ENCODE measurements around the gene CHGA. TPM values are rescaled to one million over a fixed set of nuclear protein-coding genes. Genes with fewer than 3 reads are reported as not detected.

The CHGA gene
- total RNA-seq, 1 donor from 2014 or later = 663 TPM

GRCh38 chr14:92903359-92903758, 19.6 kb upstream of the CHGA start:
- TF ChIP-seq, protein P1, sequence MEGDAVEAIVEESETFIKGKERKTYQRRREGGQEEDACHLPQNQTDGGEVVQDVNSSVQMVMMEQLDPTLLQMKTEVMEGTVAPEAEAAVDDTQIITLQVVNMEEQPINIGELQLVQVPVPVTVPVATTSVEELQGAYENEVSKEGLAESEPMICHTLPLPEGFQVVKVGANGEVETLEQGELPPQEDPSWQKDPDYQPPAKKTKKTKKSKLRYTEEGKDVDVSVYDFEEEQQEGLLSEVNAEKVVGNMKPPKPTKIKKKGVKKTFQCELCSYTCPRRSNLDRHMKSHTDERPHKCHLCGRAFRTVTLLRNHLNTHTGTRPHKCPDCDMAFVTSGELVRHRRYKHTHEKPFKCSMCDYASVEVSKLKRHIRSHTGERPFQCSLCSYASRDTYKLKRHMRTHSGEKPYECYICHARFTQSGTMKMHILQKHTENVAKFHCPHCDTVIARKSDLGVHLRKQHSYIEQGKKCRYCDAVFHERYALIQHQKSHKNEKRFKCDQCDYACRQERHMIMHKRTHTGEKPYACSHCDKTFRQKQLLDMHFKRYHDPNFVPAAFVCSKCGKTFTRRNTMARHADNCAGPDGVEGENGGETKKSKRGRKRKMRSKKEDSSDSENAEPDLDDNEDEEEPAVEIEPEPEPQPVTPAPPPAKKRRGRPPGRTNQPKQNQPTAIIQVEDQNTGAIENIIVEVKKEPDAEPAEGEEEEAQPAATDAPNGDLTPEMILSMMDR (IDR thresholded peaks at IDR 0.05; ENCODE audit: partially characterized antibody, unreplicated experiment) = no peak
- no peak overlapping the region for H3K4me3 Mint-ChIP-seq (ENCODE audit: unreplicated experiment)
- no peak overlapping the region for H3K27ac Mint-ChIP-seq (ENCODE audit: unreplicated experiment)
- DNase-seq = no peak
- H3K36me3 Mint-ChIP-seq (ENCODE audit: unreplicated experiment) = peaks cover 4% of the 10 kb centered on the region
- peaks cover 9% of the 10 kb centered on the region for H3K27me3 Mint-ChIP-seq (ENCODE audit: unreplicated experiment)
- peaks cover 27% of the 10 kb centered on the region for H3K4me1 Mint-ChIP-seq (ENCODE audit: low read depth, unreplicated experiment)
- H3K9me3 Mint-ChIP-seq (ENCODE audit: unreplicated experiment) = peaks cover under 1% of the 10 kb centered on the region

DNA sequence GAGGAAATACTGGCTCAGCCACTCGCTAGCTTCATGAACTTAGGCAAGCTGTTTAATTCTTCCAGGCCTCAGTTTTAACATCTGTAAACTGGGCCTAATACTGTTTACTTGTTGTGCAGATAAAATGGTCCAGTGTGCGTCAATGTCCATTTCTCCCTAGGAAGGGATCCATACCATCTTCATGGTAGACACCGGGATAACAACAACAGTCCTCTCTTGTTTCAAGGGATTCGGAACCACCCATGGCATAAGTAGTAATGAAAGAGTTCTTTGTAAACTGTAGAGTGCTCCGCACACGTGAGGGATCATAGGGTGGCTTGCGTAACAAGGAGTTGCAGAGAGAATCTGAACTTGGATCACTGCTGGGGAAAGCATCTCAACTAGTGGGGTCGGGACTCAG, 17.3 kb upstream of the CHGA start:
- TF ChIP-seq, protein P1 (IDR thresholded peaks at IDR 0.05; ENCODE audit: partially characterized antibody, unreplicated experiment) = no peak
- H3K4me3 Mint-ChIP-seq (ENCODE audit: unreplicated experiment) = no peak overlapping the region
- H3K4me1 Mint-ChIP-seq (ENCODE audit: low read depth, unreplicated experiment) = peaks cover 30% of the 10 kb centered on the region
- no peak overlapping the region for H3K27ac Mint-ChIP-seq (ENCODE audit: unreplicated experiment)
- DNase-seq = no peak
- H3K9me3 Mint-ChIP-seq (ENCODE audit: unreplicated experiment) = peaks cover 2% of the 10 kb centered on the region
- H3K36me3 Mint-ChIP-seq (ENCODE audit: unreplicated experiment) = no peaks in the 10 kb centered on the region
- peaks cover 16% of the 10 kb centered on the region for H3K27me3 Mint-ChIP-seq (ENCODE audit: unreplicated experiment)

- peaks cover 2% of the 10 kb centered on the region for H3K9me3 Mint-ChIP-seq (ENCODE audit: unreplicated experiment)
- DNase-seq = no peak
- H3K4me3 Mint-ChIP-seq (ENCODE audit: unreplicated experiment) = no peak overlapping the region
- no peaks in the 10 kb centered on the region for H3K36me3 Mint-ChIP-seq (ENCODE audit: unreplicated experiment)
- H3K27ac Mint-ChIP-seq (ENCODE audit: unreplicated experiment) = no peak overlapping the region
- H3K27me3 Mint-ChIP-seq (ENCODE audit: unreplicated experiment) = peaks cover 16% of the 10 kb centered on the region
- TF ChIP-seq, protein P1 (IDR thresholded peaks at IDR 0.05; ENCODE audit: partially characterized antibody, unreplicated experiment) = no peak
- H3K4me1 Mint-ChIP-seq (ENCODE audit: low read depth, unreplicated experiment) = peaks cover 30% of the 10 kb centered on the region
These were observed 16.5 kb upstream of the CHGA start for GRCh38 chr14:92906420-92906819.

GRCh38 chr14:92906823-92907222, 16.1 kb upstream of the CHGA start:
- DNase-seq = peak; percentile 36
- Mint-ChIP-seq H3K4me1 (ENCODE audit: low read depth, unreplicated experiment) (peaks cover 30% of the 10 kb centered on the region), H3K9me3 (ENCODE audit: unreplicated experiment) (peaks cover 2% of the 10 kb centered on the region), H3K27me3 (ENCODE audit: unreplicated experiment) (peaks cover 16% of the 10 kb centered on the region), H3K27ac (ENCODE audit: unreplicated experiment) (peak overlapping the region; percentile 82), H3K36me3 (ENCODE audit: unreplicated experiment) (no peaks in the 10 kb centered on the region), H3K4me3 (ENCODE audit: unreplicated experiment) (peak overlapping the region; percentile 13)
- TF ChIP-seq, protein P1 (IDR thresholded peaks at IDR 0.05; ENCODE audit: partially characterized antibody, unreplicated experiment) = no peak

DNA sequence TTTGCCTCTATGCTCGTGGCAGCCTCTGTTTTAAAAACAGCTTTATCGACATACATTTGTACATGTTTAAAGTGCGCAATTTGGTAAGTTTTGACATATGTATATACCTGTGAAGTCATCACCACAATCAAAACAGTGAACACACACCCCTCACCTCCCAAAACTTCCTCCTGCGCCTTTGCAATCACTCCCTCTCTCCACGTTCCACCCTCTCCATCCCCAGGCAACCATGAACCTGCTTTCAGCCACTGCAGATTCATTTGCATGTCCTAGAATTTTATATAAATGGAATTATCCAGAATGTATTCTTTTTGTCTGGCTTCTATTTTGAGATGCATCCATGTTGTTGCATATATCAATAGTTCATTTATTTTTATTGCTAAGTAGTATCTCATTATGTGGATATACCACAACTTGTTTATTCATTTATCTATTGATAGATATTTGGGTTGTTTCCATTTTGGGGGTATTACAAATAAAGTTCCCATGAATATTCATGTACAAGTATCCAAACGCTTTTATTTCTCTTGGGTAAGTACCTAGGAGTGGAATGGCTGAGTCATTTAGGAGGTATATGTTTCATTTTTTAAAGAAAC, 15.5 kb upstream of the CHGA start:
- Mint-ChIP-seq H3K36me3 (ENCODE audit: unreplicated experiment) (no peaks in the 10 kb centered on the region), H3K27me3 (ENCODE audit: unreplicated experiment) (peaks cover 16% of the 10 kb centered on the region), H3K9me3 (ENCODE audit: unreplicated experiment) (peaks cover 2% of the 10 kb centered on the region), H3K4me3 (ENCODE audit: unreplicated experiment) (peak overlapping the region; percentile 13), H3K4me1 (ENCODE audit: low read depth, unreplicated experiment) (peaks cover 28% of the 10 kb centered on the region), H3K27ac (ENCODE audit: unreplicated experiment) (peak overlapping the region; percentile 82)
- TF ChIP-seq, protein P1 (IDR thresholded peaks at IDR 0.05; ENCODE audit: partially characterized antibody, unreplicated experiment) = no peak
- DNase-seq = no peak
